Measurements from ENCODE around the gene RYR3.

The RYR3 gene

DNA sequence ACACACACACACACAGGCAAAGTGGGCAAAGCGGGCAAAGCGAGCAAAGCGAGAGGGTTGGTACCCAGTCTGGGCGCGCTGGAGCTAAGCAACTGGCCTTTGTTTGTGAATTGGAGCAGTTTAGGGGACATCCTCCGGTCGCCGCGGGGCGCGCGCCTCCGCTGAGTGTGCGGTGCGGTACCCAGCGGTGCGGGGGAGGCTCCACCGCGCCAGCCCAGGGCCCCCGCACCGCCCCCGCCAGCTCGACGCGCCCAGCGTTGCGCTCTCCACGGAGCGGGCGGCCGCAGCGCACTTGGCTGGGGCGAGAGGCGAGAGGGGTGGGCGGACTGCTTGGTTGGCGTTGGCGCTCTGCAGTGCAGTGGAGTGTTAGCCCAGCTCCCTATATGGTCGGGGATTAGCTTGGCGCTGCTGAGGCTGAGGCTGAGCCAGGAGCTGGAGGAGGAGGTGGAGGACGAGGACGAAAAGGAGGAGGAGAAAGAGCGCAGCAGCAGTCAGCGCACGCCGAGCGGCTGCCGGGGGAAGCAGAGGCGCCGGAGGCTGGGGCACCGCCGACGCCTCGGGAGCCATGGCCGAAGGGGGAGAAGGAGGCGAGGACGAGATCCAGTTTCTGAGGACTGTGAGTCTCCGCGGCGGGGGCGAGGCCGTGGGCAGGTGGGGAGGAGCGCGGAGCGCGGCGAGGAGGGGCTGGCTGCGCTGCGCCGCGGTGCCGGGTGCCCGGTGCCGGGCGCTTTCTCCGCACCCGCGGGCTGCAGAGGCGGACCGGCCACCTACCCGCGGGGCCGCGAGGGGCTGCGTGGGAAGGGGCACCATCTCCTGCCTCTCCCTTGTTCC, at the start of gene RYR3:
RYR3 (plus strand) TSS at position 487 of the 831 bp plus-strand sequence; CDS start at position 566, 79 bp downstream.
- no peak for DNase-seq

DNA sequence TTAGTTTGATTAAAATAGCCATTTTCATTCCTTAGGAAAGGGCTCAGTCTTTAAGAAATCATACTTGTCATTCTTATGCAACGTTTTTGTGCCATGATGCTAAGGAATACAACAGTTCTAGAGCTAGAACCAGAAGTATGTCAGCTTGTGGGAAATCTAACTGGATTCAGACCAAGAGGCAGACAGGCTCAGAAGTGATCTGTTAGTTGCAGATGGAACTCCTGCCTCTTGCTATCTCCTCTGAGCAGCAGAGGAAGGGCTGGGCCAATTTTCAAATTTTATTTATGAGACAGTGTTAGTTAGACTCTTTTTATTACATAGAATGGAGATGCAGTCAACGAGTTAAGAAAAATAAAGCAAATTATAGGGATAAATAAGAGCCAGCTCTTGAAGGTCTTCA, 48.5 kb upstream of the RYR3 start:
- DNase-seq: no peak

DNA sequence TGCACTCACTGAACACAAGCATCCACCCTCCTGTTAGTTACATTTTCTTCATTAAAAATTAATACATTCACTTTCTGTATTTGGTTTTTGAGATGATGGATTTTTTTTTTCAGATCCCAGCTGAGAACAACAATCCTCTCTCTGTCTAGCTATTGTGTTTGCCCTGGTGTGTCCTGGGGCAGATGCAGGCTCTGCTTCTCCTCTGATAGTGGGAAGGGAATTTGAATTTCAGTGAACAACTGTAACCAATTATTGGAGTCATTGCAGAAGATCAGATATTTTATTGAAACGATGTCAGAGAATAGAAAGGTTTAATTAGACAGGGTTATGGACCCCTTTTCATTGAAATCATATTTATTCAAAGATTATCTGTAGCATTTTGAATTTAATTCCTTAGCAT, 33.1 kb upstream of the RYR3 start:
- DNase-seq: no peak

DNA sequence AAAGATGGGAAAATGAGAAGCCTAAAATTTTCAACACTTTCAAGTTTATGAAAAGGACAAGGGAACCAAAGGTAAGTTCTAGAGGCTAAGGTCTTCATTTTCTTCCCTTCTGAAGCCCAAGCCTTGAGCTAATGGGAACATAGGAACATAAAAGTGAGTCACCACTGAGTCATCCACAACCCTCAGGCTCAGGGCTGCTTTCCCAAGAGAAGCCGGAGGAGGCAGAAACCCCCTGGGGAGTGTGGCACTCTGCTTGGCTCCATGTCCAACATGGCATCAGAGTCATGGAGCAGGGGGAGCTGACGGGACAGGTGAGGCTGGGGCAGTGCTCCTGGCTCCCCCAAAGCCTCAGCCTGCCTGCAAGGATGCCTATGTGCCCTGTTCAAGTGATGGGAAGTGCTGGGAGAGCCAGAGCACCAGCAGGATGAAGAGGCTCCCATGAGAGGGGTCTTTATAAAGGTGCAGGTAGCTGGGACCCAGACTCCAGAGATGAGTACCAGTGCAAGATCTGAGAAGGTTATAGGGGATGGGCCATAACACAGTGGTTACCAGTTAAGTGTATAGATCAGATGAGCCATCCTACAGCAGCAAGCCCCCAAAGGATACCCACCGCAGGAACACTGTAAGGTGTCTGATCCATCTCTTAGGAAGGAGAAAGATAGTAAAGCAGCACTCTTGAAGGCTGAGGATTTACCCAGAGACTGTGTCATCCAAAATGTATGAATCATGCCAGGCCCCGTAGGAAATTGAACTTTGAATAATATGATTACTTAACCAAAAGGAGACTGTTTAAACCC, 31.8 kb upstream of the RYR3 start:
- DNase-seq: peak; percentile 94

DNA sequence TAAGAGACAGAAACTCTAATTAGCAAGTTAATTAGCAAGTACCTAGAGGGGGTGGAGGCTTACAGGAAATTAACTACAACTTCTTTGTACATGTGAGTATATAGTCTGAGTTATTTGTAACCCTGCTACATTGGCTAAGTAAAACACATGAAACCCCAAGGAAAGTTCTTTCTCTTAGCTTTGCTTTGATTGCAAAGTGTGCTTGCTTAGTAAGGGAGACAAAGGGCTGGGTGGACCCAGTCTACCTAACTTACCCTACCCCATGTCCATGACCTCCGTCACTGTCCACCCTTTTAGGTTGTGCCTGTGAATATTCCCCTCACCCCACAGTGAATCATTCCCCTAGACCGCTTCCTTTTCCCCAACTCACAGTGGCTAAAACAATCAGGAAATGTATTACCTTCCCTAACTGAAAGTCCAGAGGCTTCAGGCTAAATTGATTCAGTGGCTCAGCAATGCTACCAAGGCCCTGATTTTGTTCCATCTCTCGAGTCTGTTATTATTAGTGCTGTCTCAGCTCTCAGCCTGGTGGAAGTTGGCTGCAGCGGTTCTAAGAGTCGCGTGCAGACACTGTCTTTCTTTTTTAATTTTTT, 31.1 kb upstream of the RYR3 start:
- peak; percentile 82 for DNase-seq

DNA sequence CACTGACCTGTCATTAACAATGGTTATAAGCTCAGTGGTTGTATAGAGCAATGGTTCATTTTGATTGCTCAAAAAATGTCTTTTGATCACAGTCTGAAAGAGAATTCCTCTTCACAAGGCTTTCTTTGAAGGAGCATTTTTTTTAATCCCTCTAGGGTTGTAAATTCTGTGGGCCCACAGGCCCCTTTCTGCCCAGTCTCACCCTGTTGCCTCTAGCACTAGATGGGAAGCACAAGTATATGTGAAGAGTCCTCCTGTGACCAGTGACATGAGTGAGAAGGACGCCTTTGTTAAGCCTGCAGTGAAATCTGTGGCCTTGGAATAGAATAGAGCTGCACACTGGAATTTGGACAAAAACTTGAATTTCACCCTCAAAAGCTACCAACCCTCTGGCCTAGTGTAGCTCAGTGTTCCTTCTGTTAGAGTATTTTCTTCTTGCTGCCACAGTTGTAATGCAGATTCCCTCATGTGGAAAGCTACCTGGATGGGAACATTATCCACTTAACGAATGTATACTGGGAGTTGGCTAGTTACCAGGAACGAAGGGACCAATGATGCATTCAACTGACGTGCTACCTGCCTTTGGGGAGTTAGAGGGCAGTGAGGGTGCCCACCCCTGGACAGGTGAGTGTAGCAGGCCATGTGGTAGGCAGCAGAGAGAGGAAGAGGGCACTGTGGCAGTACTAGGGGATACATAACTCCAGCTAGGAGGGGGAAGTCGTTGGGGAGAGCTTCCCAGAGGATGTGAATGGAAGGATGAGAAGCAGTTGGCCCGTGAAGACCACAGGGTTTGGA, 28.3 kb upstream of the RYR3 start:
- no peak for DNase-seq

DNA sequence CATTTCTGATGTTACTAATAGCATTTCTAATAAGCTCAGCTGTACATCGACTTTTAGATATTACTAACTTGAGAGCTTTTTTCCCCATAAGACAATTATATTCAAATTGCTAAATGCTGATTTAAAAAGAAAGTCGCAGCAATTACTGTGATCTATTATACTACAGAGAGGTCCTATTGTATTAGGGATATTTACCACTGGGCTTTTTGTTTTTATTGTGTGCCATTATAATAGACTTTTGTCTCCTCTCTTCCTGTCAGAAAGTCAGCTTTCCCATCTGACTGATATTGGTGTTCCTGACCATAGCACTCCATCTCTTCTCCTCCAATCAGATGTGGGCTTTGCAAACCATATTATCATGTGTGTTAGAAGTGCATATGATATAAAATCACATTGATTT, 27.2 kb upstream of the RYR3 start:
- no peak for DNase-seq

DNA sequence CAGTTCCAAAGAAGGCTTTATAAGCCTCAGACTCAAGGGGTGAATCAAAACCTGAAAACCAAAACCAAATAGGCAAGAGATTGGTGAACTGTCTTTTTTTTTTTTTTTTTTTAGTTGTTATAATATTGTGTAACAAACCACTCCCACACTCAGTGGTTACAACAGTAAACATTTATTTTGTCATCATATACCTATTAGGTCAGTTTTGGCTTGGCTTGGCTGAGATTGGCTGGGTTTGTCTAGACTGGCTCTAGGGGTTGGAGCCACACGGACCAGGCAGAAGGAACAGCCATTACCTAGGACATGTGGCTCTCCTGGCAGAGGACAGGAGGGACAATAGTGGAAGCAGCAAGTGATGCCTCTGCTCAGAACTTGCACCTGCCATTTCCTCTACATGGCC, 26.4 kb upstream of the RYR3 start:
- DNase-seq: no peak

DNA sequence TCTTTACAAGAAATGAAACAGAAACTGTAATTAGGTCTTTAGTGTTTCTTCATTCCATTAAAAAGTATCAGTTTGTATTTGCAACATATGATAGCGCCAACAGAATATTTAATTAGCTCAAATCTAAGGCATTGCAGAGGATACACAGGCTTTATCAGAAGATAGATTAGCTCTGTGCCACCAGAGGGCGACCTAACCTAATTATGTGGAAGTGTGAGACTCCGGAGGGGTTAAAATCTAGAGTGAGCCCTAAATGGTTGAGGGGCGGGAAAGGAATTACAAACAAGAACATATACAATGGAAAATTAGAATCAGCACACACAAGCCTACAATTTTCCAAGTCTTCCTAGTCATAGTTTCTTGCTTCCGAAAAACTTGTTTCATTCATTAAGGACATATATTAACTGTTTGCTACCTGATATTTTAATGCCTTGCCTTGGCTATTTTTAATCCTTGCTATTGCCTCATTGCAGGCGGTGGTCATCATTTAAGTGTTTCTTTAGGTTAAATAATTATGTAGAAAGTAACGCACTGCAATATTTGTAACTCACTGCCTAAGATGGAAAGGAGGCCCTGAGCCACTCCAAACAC, 18.0 kb upstream of the RYR3 start:
- peak; percentile 60 for DNase-seq

DNA sequence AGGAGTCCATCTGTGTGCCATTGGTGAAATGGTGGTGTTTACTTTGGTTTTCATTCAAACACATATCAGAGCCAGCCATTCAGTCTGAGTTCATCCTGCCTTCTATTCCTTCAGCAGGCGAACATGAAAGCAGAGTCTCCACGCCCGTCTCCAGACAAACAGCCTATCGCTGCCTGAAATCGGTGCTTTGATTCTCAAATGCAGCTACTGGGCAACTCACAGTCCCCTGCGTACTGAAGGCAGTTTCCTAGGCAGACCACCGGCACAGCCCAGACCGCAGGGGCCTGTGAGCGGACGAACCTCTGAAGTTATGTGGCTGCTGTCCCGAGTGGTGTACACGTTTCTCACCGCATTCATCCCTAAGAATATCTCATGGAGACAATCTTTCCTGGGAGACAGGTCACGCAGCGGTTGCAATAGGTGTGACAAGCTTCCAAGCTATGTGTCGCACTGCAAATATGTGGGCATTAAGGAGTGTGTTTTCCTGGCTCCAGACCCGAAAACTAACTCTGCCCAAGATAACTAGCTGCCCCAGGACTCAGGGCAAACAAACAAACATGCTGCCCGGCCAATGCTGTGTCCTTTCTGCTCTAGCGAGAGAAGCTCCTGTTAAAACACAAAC, 16.9 kb upstream of the RYR3 start:
- DNase-seq: peak; percentile 32

DNA sequence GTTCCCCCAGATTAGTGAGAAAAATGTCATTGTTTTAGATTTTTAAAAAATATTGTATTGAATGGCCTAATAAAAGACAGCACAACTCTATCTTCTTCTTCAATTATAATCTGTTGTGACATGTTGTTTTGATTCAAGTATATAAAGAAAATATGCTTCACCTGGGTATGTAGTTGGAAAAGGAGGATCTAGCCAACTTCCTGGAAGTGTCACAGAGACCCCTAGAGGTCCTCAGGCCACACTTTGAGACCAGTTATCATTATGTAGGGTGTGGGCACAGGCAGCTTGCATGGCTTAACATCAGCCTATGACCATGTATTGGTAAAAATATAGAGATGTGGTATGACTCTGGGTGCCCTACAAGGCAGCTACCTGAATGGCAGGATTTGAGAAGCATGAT, 14.7 kb upstream of the RYR3 start:
- DNase-seq: no peak

DNA sequence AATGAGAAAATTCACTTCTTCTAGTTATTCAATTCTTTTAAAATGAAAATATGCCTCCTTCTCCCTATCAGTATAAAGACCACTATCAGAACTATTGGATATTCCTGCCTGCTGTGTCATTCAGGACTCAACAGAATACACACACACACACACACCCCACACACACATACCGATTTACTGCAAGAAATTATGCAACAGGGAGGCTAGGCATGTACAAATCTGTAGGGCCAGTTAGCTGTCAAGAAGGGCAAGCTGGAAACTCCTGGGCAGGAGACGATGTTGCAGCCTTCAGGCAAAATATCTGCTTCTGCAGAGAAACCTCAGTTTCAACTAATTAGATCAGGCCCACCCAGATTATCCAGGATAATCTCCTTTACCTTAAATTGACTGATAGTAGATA, 13.9 kb upstream of the RYR3 start:
- DNase-seq: no peak

DNA sequence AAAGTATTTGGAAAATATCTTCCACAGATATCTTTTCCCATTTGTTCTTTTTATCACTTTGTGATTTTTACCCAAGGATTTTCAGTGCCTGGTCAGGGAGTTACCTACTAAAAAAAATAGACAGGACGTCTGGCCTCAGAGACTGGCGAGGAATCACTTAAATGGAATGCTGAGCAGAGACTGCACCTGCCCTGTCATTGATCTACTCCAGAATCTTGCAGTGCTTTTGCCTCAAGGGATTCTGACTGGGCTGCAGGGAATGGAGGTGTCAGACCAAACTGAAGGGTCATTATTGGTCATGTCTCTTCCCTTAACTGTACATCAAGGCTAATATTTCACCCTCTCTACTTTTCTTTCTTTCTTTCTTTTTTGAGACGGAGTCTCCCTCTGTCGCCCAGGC, 12.1 kb upstream of the RYR3 start:
- no peak for DNase-seq

DNA sequence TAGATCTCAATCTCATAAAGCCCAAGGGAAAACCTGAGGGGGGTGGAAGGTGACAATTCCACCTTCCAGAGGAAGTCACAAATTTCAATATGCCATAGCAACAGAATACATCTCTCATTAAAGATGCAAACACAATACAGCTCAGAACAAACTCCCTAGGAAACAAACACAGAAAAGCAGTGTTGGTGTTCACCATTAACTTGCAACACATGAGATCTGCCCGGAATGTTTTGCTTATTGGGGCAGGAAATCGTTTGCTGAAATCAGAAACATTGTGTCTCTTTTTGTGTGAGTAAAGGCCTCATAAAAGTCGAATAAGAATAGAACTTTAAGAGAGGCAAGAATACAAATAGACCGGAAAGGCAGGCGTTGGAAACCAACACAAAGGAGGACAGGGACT, 5.8 kb upstream of the RYR3 start:
- no peak for DNase-seq

DNA sequence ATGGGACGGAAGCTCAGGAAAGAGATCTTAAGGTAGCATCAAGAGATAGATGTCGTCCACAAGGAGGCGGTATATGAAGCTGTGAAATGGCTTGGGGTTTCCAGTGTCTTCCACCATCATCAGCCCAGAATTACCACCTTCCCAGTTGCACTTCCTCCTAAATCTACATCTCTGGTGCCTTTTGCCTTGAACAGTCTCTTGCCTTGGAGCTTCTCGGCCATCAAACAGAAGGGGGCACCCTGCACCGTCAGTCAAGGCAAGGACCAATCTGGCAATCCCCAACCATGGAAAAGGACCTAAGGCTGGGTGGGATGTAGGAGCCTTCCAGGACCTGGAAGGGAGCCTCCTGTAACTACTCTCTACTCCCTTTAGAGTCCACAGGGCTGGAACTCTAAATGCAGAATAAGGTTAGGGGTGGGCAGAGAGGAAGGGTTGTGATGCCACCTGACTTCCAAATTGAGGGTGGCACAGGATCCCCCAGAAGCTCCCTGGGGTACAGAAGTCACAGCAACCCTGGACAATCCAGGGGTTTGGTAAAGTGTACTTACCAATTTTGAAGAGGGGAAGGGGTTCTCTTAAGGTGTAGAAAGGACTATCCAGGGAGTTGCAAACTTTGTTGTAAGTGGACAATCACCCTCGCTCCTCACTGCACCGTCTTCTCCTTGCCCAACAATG, 1.0 kb upstream of the RYR3 start:
- no peak for DNase-seq

DNA sequence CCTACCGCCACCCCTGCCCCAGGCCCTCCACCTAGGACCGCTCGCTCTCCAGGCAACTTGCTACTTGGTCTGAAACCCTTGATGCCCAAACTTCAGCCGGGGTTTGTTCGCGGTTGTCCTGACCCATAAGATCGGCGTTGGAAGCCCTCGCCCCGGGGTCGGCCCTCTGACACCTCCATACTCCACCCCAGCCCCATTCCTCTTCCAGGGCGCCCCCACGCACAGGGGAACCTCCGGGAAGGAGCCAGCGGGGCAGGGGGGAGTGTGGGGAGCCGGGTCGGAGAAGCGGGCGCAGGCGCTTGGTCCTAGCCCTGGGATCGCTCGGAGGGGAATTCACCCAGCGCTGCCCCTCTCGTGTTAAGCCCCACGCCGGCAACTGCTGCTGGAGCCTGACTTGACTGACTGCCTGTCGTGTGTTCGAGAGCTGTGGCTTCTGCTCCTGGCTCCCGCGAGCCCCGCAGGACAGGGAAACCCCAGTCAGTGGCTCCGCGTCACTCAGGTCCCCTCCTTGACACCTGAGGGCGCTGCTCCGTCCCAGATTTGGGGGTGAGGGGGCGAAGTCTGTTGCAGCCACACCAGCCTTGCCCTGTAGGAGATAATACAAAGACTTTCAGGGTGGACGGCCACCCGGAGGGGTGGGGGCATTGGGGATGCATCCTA, 675 bp downstream of the RYR3 start:
- no peak for DNase-seq

DNA sequence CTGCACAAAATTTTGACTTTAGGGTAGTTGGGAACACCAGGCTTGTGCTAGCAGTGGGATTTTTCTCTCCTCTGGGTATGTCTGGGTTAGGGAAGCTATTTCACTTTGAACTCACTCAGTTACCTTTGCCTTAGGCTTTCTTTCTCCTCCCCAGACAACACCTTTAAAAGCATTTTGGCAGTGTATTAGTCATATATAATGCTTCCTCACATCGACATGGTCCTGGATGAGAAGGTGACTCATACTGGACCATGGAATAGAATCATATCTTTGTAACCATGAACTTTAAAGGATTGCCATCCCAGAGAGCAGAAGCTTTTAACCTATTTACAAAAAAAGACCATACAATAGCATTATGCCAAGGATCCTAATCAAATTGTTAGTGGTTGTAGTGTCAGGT, 2.7 kb downstream of the RYR3 start:
- no peak for DNase-seq

DNA sequence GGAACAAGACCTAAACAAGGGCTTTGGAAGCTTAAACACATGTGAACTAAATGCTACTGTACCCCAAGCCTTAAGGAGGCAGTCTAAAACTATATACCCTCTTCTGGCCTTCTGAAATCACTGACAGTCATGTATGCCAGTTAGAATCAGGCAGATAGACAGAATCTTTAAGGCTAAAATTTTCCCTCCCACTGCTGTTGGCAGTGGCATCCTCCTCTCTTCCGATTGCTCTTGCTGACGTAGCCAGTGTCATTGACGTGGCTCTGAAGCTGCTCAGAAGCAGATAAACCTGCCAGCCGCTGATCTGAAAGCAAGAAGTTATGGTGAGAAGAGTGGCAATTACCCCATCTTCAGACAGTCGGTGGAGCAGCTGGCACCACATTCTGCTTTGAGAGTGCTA, 3.3 kb downstream of the RYR3 start:
- DNase-seq: no peak

DNA sequence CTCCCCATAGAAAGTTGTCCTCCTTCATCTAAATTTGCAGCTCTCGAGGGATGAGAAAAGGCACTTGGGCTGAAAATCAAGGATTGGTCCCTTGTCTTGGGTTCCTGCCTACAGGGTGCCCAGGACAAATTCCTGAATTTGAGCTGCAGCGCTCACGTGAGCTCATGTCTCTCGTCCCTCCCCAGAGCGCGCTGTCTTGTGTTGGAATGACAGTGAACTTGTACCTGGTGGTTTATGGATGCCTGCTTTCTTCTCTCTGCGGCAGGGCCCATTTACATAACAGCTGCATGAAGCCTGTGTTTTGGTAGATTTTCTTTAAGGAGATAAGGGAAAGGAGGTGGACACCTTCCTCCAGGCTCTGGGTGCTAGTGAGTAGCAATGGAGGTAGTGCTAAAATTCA, 4.3 kb downstream of the RYR3 start:
- no peak for DNase-seq

DNA sequence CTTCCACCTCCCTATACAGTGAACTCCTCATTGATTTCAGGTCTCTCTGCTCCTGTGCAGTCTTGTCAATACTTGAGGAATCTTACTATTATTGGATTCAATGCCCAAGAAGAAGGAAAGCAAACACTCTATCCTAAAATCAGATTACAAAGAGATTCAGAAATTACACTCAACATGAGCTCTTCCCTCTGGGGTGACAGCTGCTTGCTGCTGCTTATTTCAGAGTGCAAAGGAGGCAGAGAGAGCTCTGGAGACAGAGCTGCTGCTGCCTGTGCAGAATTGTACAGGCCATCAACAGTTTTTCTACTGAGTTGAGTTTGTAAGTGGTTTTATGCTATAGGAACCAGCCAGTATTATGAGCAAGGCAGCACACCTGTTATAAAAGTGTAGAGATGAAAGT, 7.1 kb downstream of the RYR3 start:
- DNase-seq: no peak

DNA sequence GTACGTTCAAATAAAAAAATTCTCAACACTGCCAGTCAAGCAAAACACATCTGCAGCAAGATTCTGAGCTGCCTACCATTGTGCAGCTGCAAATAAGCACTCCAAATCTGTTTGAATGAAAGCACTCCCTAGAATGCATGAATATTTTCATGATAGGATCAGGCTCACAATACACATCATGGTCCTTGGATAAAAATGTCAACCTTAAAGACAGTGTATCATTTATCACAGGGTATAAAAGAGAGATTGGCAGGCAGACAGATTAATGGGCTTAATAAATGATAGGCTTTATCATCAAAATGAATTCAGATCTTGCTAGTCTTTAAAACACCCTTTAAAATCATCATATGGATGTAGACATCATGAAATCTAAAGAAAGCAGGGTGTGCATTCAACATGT, 9.2 kb downstream of the RYR3 start:
- no peak for DNase-seq
